ENCODE measurements around the gene ZIC2.
"Not testable (repeated sequence)": the region's sequence is repeated elsewhere in the genome, so short reads cannot be mapped to it uniquely, and the experiment has no call there.

- not testable (repeated sequence) for TF ChIP-seq CTCF (conservative IDR thresholded peaks at IDR 0.05 in 1 of 2, IDR thresholded peaks at IDR 0.05 in 1 of 2; ENCODE audit: low read depth in 1 of 2, low read length in 2 of 2); EZH2 (IDR thresholded peaks at IDR 0.05; ENCODE audit: low read length, missing control alignments)
Measured at GRCh38 chr13:100032642-100033041, 51.1 kb downstream of the ZIC2 start.

Measured in fibroblast of lung (primary cell).